HepG2 (cell line): Measurements from ENCODE around the gene DLG5. TPM values are rescaled to one million over a fixed set of nuclear protein-coding genes. Genes with fewer than 3 reads are reported as not detected.
A peak's percentile ranks its signal among the peaks of the same experiment; 100 is the strongest.

Experiments
- ATAC-seq: fragments of 200-7000 bp; cut with Tn5 transposase; 3 replicates; pipeline ENCODE4 v1.9.1; 2020; ENCODE audit warnings: mild to moderate bottlenecking, moderate library complexity
- BruUV-seq: library from RNA; stranded (reverse); fragments of 400-500 nt; replicated peaks from 2 replicates; lab custom pipeline; 2021; lab: Mats Ljungman, UMichigan
- CTCF ChIA-PET: fragments of 300-600 bp; formaldehyde crosslinking; extraction: SDS; loops from one replicate; lab custom pipeline; 2021; ENCODE audit warnings: low total read pairs, inconsistent platforms, low intra/inter-chr PET ratio; lab: Yijun Ruan, JAX
- POLR2A ChIA-PET: fragments of 350-600 bp; sonication (Branson Sonifier 250); formaldehyde crosslinking; loops from one replicate; lab custom pipeline; 2020; ENCODE audit warnings: antibody characterized with exemption, inconsistent platforms; lab: Yijun Ruan, JAX
- DNase-seq: peaks from one replicate; pipeline ENCODE4 v3.0.0-alpha.2; 2015; ENCODE audit warnings: low spot score
- FAIRE-seq: peaks from 3 replicates; lab custom pipeline; 2011; peaks lifted over from hg19 to GRCh38; lab: Jason Lieb, UNC
- H2AFZ ChIP-seq: one replicate; pipeline ENCODE4 v1.6.1; 2011; ENCODE audit warnings: low read length, inconsistent platforms
- H3K27ac ChIP-seq: fragments of 300-600 bp; 3 replicates; pipeline ENCODE4 v1.8.0; 2011; ENCODE audit warnings: mixed run types, mild to moderate bottlenecking, mixed read lengths, low read length, inconsistent platforms; ENCODE audit not compliant: insufficient read depth; ENCODE audit errors: extremely low read length
- H3K27me3 ChIP-seq, 2 experiments: fragments of 200-600 bp in 1 of 2; 2 replicates in 1 of 2; 3 replicates in 1 of 2; pipeline versions ENCODE4 v1.6.0 to v1.8.0; 2011; ENCODE audit warnings: low read length in 2 of 2, mild to moderate bottlenecking in 2 of 2, moderate library complexity in 2 of 2, inconsistent platforms in 1 of 2; ENCODE audit not compliant: insufficient read depth in 2 of 2, control insufficient read depth in 1 of 2
- H3K36me3 ChIP-seq, 2 experiments: fragments of 200-600 bp in 1 of 2; replicated peaks in 1 of 2; 2 replicates in 1 of 2; 3 replicates in 1 of 2; pipeline versions ENCODE4 v1.5.1 to v1.8.0; 2011; ENCODE audit warnings: low read length in 2 of 2, inconsistent platforms in 1 of 2; ENCODE audit not compliant: insufficient read depth in 2 of 2, control insufficient read depth in 1 of 2
- H3K4me1 ChIP-seq: 2 replicates; pipeline ENCODE4 v1.5.1; 2012; ENCODE audit warnings: low read length, inconsistent platforms; ENCODE audit not compliant: insufficient read depth
- H3K4me2 ChIP-seq: 2 replicates; pipeline ENCODE4 v1.6.0; 2011; ENCODE audit warnings: low read depth, low read length, inconsistent platforms
- H3K4me3 ChIP-seq, 3 experiments: fragments of 200-600 bp in 1 of 3; sonication (generic), shearing (Covaris generic) in 1 of 3; replicated peaks in 1 of 3; 2 replicates each; pipeline ENCODE4 v1.5.1; 2011 to 2016; ENCODE audit warnings: low read length in 3 of 3, inconsistent platforms in 2 of 3, low read depth in 2 of 3, mild to moderate bottlenecking in 2 of 3, control low read depth in 1 of 3, mixed read lengths in 1 of 3; ENCODE audit not compliant: insufficient read depth in 1 of 3
- H3K79me2 ChIP-seq: one replicate; pipeline ENCODE4 v1.6.1; 2011; ENCODE audit warnings: low read length, inconsistent platforms; ENCODE audit not compliant: insufficient read depth
- H3K9ac ChIP-seq: 2 replicates; pipeline ENCODE4 v1.6.0; 2011; ENCODE audit warnings: mild to moderate bottlenecking, low read depth, low read length, inconsistent platforms; ENCODE audit not compliant: insufficient read depth
- H3K9me3 ChIP-seq: 2 replicates; pipeline ENCODE4 v1.5.1; 2012; ENCODE audit warnings: mild to moderate bottlenecking, low read length
- H4K20me1 ChIP-seq: 2 replicates; pipeline ENCODE4 v1.6.0; 2011; ENCODE audit warnings: inconsistent platforms, mild to moderate bottlenecking, low read length, moderate library complexity; ENCODE audit not compliant: insufficient read depth
- BORCS8-MEF2B ChIP-seq: sonication (generic); formaldehyde crosslinking; IDR thresholded peaks from 2 replicates; pipeline ENCODE4 v1.8.0; 2022; ENCODE audit warnings: mild to moderate bottlenecking, missing genetic modification reagents
- CREB3 ChIP-seq: sonication (generic); formaldehyde crosslinking; IDR thresholded peaks from 2 replicates; pipeline ENCODE4 v1.5.0; 2020; ENCODE audit warnings: missing genetic modification reagents
- HDAC2 ChIP-seq: sonication (generic); formaldehyde crosslinking; IDR thresholded peaks from 2 replicates; pipeline ENCODE4 v1.4.0; 2020; ENCODE audit warnings: missing genetic modification reagents
- KAT8 ChIP-seq: IDR thresholded peaks from 2 replicates; pipeline ENCODE4 v1.6.1; 2016; ENCODE audit warnings: missing genetic modification reagents, missing compliant biosample characterization
- LCORL ChIP-seq, 2 experiments: fragments of 450-650 bp in 1 of 2; sonication (generic) in 1 of 2; formaldehyde crosslinking in 1 of 2; IDR thresholded peaks; 2 replicates each; pipeline versions ENCODE4 v1.5.0 to v1.6.1; 2017 to 2020; ENCODE audit warnings: antibody characterized with exemption in 1 of 2, missing genetic modification reagents in 1 of 2
- MXD3 ChIP-seq: IDR thresholded peaks from 2 replicates; pipeline ENCODE4 v1.6.1; 2016; ENCODE audit warnings: mild to moderate bottlenecking, missing biosample characterization, missing genetic modification reagents
- RCOR2 ChIP-seq: IDR thresholded peaks from 2 replicates; pipeline ENCODE4 v1.6.1; 2016; ENCODE audit warnings: missing biosample characterization, missing genetic modification reagents
- RXRA ChIP-seq: sonication (generic); formaldehyde crosslinking; IDR thresholded peaks from 2 replicates; pipeline ENCODE4 v1.5.1; 2020; ENCODE audit warnings: missing genetic modification reagents
- SALL1 ChIP-seq: sonication (generic); formaldehyde crosslinking; IDR thresholded peaks from 2 replicates; pipeline ENCODE4 v1.8.0; 2022; ENCODE audit warnings: mild to moderate bottlenecking, missing genetic modification reagents
- SAP130 ChIP-seq: IDR thresholded peaks from 2 replicates; pipeline ENCODE4 v1.6.1; 2016; ENCODE audit warnings: low read depth
- ZFP90 ChIP-seq: sonication (generic); formaldehyde crosslinking; IDR thresholded peaks from 2 replicates; pipeline ENCODE4 v1.8.0; 2022; ENCODE audit warnings: missing genetic modification reagents, mild to moderate bottlenecking, inconsistent platforms, borderline replicate concordance
- ZKSCAN8 ChIP-seq: IDR thresholded peaks from 2 replicates; pipeline ENCODE4 v1.6.1; 2016; ENCODE audit warnings: borderline replicate concordance, missing genetic modification reagents, missing compliant biosample characterization
- ZNF121 ChIP-seq: sonication (generic); formaldehyde crosslinking; IDR thresholded peaks from 2 replicates; pipeline ENCODE4 v1.5.0; 2020; ENCODE audit warnings: mild to moderate bottlenecking, missing genetic modification reagents
- ZNF143 ChIP-seq: sonication (generic); formaldehyde crosslinking; IDR thresholded peaks from 2 replicates; pipeline ENCODE4 v1.4.0; 2020; ENCODE audit warnings: missing genetic modification reagents
- ZNF550 ChIP-seq: sonication (generic); formaldehyde crosslinking; IDR thresholded peaks from 2 replicates; pipeline ENCODE4 v1.4.0; 2020; ENCODE audit warnings: mild to moderate bottlenecking, missing genetic modification reagents, borderline replicate concordance
- ZNF761 ChIP-seq: sonication (generic); formaldehyde crosslinking; conservative IDR thresholded peaks from 2 replicates; pipeline ENCODE4 v1.4.0; 2020; ENCODE audit warnings: mild to moderate bottlenecking, missing genetic modification reagents
- ZSCAN22 ChIP-seq: sonication (generic); formaldehyde crosslinking; IDR thresholded peaks from 2 replicates; pipeline ENCODE4 v1.4.0; 2020; ENCODE audit warnings: mild to moderate bottlenecking, missing genetic modification reagents
- WGBS: methylation state at CpG from one replicate; pipeline ENCODE4 v1.1.6; 2017; ENCODE audit warnings: low lambda C conversion rate; 5-methylcytosine and 5-hydroxymethylcytosine counted together
- in situ Hi-C: cut with HindIII; loops from 2 replicates; pipeline ENCODE4 v1.10.0; 2017; ENCODE audit warnings: low pct_unique_long_range_greater_than_20kb; ENCODE audit not compliant: extremely low pct_ligation_motif_present
- intact Hi-C: fragments of 100-400 bp; cut with micrococcal nuclease; formaldehyde crosslinking; loops from one replicate; pipeline ENCODE4 v1.10.0; 2022; ENCODE audit not compliant: unreplicated experiment
- polyA plus RNA-seq, 8 experiments: library from polyadenylated mRNA; depleted of rRNA in 3 of 8; stranded (reverse) in 7 of 8; unstranded in 1 of 8; fragments of >200 nt; fragmentation: Illumina TruSeq in 4 of 8; extraction: Trizol in 4 of 8; gene quantifications; 2 replicates each; pipeline versions ENCODE4 v1.2.1 to v1.2.3, GENCODE V29; 2011 to 2016; ENCODE audit warnings: low read depth in 4 of 8, missing spikeins in 1 of 8, mixed read lengths in 1 of 8; ENCODE audit not compliant: insufficient read depth in 1 of 8
- total RNA-seq, 5 experiments: library from RNA; depleted of rRNA; stranded (reverse); fragments of >200 nt; fragmentation: Illumina TruSeq; extraction: Trizol; gene quantifications; 2 replicates each; pipeline ENCODE4 v1.2.3, GENCODE V29; 2016; ENCODE audit warnings: low read depth in 1 of 5
- TF ChIP-seq, protein P1 (sequence below), 2 experiments: sonication (generic) in 1 of 2; formaldehyde crosslinking in 1 of 2; IDR thresholded peaks; 2 replicates each; pipeline versions ENCODE4 v1.5.1 to v1.6.1; 2011 to 2020; ENCODE audit warnings: borderline replicate concordance in 1 of 2, low read depth in 1 of 2, low read length in 1 of 2, mild to moderate bottlenecking in 1 of 2, missing genetic modification reagents in 1 of 2, moderate library complexity in 1 of 2

Gene DLG5
- total and polyA plus RNA-seq, 2 of the 13 experiments (the other 11 are each of a cell fraction or from before 2014, with no cell fraction given) = 15.5 to 18.2 TPM

- TF ChIP-seq ZFP90 (peak; percentile 50; the same call in 1 of the 2 replicates), ZSCAN22 (CRISPR knock-in tag) (no peak), ZNF761 (0 out of 2 replicates have a peak, but pooled peaks have one; percentile 20), SAP130 (CRISPR knock-in tag) (0 out of 2 replicates have a peak, but pooled peaks have one; percentile 12), BORCS8-MEF2B (CRISPR knock-in tag) (peak; percentile 43), KAT8 (CRISPR knock-in tag) (no peak)
- TF ChIP-seq, protein P1, sequence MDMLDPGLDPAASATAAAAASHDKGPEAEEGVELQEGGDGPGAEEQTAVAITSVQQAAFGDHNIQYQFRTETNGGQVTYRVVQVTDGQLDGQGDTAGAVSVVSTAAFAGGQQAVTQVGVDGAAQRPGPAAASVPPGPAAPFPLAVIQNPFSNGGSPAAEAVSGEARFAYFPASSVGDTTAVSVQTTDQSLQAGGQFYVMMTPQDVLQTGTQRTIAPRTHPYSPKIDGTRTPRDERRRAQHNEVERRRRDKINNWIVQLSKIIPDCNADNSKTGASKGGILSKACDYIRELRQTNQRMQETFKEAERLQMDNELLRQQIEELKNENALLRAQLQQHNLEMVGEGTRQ (IDR thresholded peaks at IDR 0.05; ENCODE audit: low read depth, low read length) = no peak
- TF ChIP-seq, protein P1 (CRISPR knock-in tag; IDR thresholded peaks at IDR 0.05; ENCODE audit: borderline replicate concordance) = no peak
Observed at GRCh38 chr10:77925795-77926565, 575 bp downstream of the DLG5 start (continued).

GRCh38 chr10:77925410-77925794, 1.2 kb downstream of the DLG5 start:
- H3K27ac ChIP-seq = no peak overlapping the region
- H2AFZ ChIP-seq = no peak overlapping the region
- ATAC-seq (peak; percentile 22), FAIRE-seq (peak; percentile 4), DNase-seq (no peak)
- POLR2A ChIA-PET = interaction anchor here (1.6 to 2.9 kb wide), 4 partner anchors 14 to 64 kb away, joined by 6 to 10 read pairs (median 8); no protein-coding TSS in a partner anchor
- peak overlapping the region; percentile 87 for H3K4me2 ChIP-seq
- peak overlapping the region; percentile 76 for H3K9ac ChIP-seq
- no peaks in the 10 kb centered on the region; a peak in 1 of 5 replicates for H3K36me3 ChIP-seq
- 20% methylated on average over 7 of the region's 7 CpGs for WGBS
- in situ Hi-C loops (no loop called here), intact Hi-C loops (loop anchor here (5.0 kb wide), 2 partner anchors 47 to 78 kb away; no protein-coding TSS in a partner anchor)
- no peaks in the 10 kb centered on the region for H3K27me3 ChIP-seq
- peaks cover 6% of the 10 kb centered on the region for H4K20me1 ChIP-seq
- H3K4me1 ChIP-seq = peaks cover 67% of the 10 kb centered on the region
- H3K4me3 ChIP-seq = peak overlapping the region; percentile 73 to 92 (median 89)
- TF ChIP-seq RXRA (CRISPR knock-in tag) (no peak), HDAC2 (CRISPR knock-in tag) (peak; percentile 32; the same call in 1 of the 2 replicates), ZNF121 (CRISPR knock-in tag) (0 out of 2 replicates have a peak, but pooled peaks have one; percentile 48), RCOR2 (CRISPR knock-in tag) (peak; percentile 38; the same call in 1 of the 2 replicates), ZNF143 (CRISPR knock-in tag) (peak; percentile 85), ZKSCAN8 (CRISPR knock-in tag) (no peak), CREB3 (CRISPR knock-in tag) (no peak), MXD3 (CRISPR knock-in tag) (0 out of 2 replicates have a peak, but pooled peaks have one; percentile 9), LCORL (IDR thresholded peaks at IDR 0.05) (no peak), LCORL (CRISPR knock-in tag; IDR thresholded peaks at IDR 0.05) (0 out of 2 replicates have a peak, but pooled peaks have one; percentile 14), ZNF550 (0 out of 2 replicates have a peak, but pooled peaks have one; percentile 43), SAP130 (CRISPR knock-in tag) (peak; percentile 37), SALL1 (CRISPR knock-in tag) (peak; percentile 21; the same call in 1 of the 2 replicates)
- BruUV-seq = no TSS peak
- H3K79me2 ChIP-seq = peaks cover 56% of the 10 kb centered on the region
- H3K9me3 ChIP-seq = no peaks in the 10 kb centered on the region
- CTCF ChIA-PET = interaction anchor here (1.8 kb wide), 1 partner anchor 79 kb away, joined by 5 read pairs; no protein-coding TSS in a partner anchor
